Measurements from ENCODE around the gene PIGS.

Gene PIGS

GRCh38 chr17:28549236-28550132 lies 21.8 kb downstream of the PIGS start:
- no peak for DNase-seq

GRCh38 chr17:28548417-28549130 lies 22.8 kb downstream of the PIGS start:
- DNase-seq, result no peak

GRCh38 chr17:28547623-28548416 lies 23.5 kb downstream of the PIGS start:
- peak; percentile 47 for DNase-seq

- no peak for DNase-seq
These were observed 24.2 kb downstream of the PIGS start for GRCh38 chr17:28547096-28547622.

- DNase-seq, result no peak
These were observed 25.4 kb downstream of the PIGS start for GRCh38 chr17:28545787-28546415.

GRCh38 chr17:28545141-28545503 lies 26.2 kb downstream of the PIGS start:
- no peak for DNase-seq

- DNase-seq, result no peak
These were observed 26.8 kb downstream of the PIGS start for GRCh38 chr17:28544402-28545140.

- no peak for DNase-seq
These were observed 29.9 kb downstream of the PIGS start for GRCh38 chr17:28541439-28541838.

GRCh38 chr17:28540231-28540630 lies 31.1 kb downstream of the PIGS start:
- DNase-seq, result no peak

GRCh38 chr17:28538296-28538895 lies 32.9 kb downstream of the PIGS start:
- DNase-seq, result no peak

GRCh38 chr17:28537219-28537610 lies 34.1 kb downstream of the PIGS start:
- DNase-seq, result no peak

GRCh38 chr17:28536532-28537218 lies 34.6 kb downstream of the PIGS start:
- no peak for DNase-seq

GRCh38 chr17:28534740-28535375 lies 36.5 kb downstream of the PIGS start:
- no peak for DNase-seq

- DNase-seq, result no peak
These were observed 38.1 kb downstream of the PIGS start for GRCh38 chr17:28533091-28533807.

- DNase-seq, result peak; percentile 81
These were observed 39.0 kb downstream of the PIGS start for GRCh38 chr17:28532050-28532960.

- no peak for DNase-seq
These were observed 40.4 kb downstream of the PIGS start for GRCh38 chr17:28530926-28531325.

- no peak for DNase-seq
These were observed 41.1 kb downstream of the PIGS start for GRCh38 chr17:28530250-28530649.

- DNase-seq, result no peak
These were observed 42.3 kb downstream of the PIGS start for GRCh38 chr17:28529013-28529400.
